Stimulated activated CD4-positive, alpha-beta T cell treated with anti-CD3 and anti-CD28 coated beads, Interleukin-4, amount 100 ng/mL, for 48 hours (primary cell): ENCODE data around the gene MAPK11.

Experiments used
- DNase-seq, 2 donors: peaks; one replicate each; pipeline ENCODE4 v3.0.0-alpha.2; 2020; ENCODE audit warnings: low read depth in 2 of 2

Gene MAPK11

DNA sequence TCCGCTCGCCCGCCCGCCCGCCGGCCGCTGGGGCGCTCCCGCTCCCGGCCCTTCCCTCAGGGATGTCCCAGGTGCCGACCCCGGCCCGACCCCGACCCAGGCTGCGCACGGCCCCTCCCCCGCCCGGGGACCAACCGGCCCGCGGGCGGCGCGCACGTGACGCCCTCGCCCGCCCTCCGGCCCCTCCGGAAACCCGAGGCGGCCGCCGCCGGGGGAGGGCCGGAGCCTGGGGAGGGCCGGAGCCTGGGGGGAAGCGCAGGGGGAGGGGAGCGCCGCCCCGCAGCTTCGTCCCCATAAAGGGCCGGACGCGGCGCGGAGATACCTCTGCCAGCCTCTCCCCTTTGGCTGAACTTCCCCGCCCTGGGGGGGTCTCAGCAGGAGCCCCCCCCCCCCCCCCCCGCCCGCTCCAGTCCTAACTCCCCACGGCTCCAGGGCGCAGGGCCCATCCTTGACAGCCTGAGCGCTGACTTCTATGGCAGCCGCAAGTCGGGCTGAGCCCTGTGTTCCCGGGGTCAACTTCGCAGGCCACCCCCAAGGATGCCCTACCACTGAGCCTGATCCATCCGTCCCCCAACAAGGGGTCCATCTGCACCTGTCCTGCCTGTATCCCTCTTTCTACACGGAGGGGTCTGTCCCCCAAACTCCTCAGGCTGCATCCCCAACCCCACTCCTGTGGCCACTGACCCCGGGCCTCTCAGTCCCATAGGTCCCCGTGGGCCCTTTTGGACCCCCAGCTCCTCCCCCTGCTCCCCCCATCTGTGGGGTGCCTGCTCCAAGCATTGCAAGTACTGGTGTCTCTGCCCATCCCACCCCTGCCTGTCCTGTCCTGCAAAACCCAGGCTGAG is 8.3 kb downstream of the MAPK11 start, which contains the start of gene MAPK12:
TSS of gene MAPK12 (minus strand) at position 69 of the 845 bp plus-strand sequence. CDS start 174 bp downstream, outside the sequence.
- DNase-seq = no peak

DNA sequence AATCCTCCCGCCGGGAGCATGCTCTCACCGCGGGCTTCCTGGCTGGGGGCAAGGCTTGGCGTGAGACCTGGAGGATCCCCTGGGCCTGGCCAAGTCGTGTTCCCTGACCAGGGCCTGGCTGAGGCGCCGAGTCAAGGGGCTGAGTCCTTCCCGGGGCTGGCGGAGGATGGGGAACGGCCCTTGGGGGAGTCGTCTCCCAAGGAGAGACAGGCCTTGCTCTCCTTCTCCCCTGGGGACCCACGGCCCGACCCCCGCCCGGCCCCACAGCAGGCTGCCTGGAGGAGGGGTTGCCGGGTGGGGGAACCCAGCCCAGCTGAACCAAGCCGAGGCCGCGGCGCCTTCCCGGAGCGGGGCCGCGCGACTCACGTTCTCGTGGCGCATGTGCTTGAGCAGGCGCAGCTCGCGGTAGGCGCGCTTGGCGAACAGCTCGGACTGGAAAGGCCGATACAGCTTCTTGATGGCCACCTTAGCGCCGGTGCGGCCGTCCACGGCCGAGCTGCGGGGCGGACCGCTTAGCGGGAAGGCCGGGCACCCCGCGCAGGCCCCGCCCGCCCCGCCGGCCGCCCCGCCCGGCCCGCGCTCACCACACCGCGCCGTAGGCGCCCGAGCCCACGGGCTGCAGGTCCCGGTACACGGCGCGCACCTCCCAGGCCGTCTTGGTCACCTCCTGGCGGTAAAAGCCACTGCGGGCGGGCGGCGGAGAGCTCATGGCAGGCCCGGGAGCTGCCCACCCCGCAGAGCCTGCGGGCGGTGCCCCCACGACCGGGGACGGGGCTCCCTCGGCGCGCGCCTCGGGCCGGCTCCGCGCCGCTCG is 9.2 kb downstream of the MAPK11 start:
- DNase-seq = peak in 1 of 2 donors; percentile 48

DNA sequence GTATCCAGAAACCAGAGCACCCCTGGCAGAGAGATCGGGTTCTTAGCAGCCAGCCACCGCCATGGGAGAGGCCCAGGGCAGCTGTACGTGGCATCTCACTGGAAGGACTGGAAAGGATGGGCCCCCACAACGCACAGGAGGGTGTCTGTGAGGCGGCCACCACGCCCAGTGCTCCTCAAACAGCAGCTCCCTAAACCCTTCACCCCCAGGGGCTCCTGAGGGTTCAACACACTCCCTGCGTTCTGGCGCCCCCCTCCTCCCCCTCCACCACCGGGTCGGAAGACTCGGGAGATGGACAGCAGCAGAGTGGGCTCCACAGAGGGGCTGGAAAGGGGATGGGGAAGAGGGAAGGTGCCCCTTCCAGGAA is 9.8 kb downstream of the MAPK11 start:
- no peak for DNase-seq

DNA sequence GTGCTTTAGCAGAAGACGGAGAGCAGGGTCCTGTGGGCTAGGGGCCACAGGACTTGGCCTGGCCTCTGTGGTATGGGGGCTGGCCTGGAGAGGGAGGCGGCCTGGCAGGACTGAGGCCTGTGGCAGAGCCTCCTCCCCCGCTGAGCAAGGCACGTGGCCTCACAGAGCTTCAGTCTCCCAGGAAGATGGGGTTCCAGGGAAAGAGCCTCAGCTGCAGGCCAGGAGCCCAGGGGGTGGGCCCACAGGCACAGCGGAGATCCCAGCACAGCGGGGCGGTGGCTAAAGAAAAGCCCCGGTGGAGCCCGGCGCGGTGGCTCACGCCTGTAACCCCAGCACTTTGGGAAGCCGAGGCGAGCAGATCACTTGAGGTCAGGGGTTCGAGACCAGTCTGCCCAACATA is 10.9 kb downstream of the MAPK11 start:
- DNase-seq = no peak

DNA sequence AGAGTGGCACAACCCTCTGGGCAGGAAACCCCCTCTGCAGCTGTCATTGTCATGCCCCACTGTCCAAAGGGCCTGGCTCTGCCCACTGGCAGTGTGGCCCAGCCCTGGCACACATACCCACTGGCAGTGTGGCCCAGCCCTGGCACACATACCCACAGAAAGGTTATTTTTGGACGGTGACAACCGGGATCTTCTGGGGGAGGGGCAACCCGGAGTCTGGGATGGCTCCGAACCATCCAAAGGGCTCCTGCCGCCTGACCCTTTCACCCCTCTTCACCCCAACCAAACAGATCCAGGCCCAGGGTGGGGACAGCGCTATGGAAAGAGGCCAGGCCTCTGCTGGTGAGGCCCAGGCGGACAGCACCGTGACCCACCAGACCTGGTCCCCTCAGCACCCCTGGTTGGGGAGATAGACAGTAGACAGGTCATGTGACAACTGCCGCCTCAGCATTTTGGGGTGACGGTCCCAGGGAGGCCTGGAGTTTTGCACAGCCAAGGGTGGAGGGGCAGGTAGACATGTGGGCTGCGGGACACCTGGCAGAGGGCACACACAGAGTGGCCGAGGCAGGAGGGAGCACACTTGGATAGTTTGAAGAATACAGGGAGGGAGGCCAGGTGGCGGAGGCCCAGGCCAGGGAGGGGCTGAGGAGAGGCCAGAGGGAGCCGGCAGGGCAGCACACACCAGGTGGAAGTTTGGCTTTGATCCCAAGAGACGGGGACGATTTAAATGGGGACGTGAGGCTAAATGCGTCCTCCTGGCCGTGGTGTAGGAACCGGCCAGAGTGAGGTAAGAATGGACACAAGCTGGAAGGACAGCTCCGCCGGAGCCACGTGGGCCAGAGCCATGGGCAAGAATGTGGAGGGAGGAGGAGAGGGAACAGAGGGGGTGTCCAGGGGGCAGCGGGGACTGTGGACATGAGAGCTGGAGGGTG is 11.6 kb downstream of the MAPK11 start:
- no peak for DNase-seq

GRCh38 chr22:50257451-50258360 is 12.5 kb downstream of the MAPK11 start:
- no peak for DNase-seq

DNA sequence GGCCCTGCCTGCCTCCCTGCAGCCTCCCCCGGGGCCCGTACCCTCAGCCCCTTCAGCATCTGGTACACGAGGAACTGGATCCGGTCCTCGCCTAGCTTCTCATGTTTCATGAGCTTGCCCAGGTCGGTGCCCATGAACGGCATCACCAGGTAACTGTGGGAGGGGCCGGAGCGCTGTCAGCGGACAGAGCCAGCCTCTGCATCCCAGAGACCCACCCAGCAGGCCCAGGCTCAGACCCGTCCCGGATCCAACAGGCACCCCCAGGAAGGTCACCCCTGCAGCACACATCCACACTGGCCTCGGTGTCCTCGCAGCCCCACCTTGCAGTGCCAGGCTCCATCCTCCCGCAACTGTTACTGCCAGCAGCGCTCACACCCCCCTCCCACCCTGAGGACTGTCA is 13.1 kb downstream of the MAPK11 start:
- DNase-seq = no peak

- no peak for DNase-seq
Observed at GRCh38 chr22:50256258-50256862, 13.8 kb downstream of the MAPK11 start.

DNA sequence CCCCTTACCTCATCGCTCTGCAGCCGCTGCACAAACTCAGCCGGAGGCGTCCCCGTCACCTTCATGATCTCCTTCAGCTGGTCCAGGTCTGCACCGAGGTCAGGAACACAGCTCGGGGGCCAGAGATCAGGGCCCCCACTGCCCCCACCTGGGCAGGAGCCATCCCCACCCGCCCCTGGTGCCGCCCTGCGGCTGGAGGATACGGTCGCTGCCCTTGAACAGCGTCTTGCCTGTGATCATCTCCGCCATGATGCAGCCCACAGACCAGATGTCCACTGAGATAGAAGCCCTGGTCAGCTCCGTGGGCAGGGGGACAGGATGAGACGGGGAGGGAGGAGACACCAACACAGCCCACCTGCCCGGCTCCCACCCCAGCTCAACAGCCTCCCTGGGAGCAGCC is 14.6 kb downstream of the MAPK11 start:
- no peak for DNase-seq

DNA sequence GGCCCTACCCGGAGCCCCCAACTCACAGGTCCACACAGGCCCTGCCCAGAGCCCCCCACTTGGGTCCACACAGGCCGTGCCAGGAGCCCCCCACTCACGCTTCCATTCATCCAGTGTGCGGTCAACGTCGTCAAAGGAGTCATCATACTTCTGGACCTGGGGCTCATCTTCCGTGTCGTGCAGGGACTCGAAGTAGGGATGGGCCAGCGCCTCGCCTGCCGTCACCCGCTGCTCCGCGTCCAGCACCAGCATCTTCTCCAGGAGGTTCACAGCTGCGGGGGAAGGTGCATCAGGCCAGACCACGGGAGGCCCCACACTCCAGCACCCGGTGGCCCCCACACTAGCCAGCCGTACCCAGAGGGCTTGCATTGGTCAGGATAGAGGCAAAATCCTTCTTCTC is 15.1 kb downstream of the MAPK11 start:
- no peak for DNase-seq

DNA sequence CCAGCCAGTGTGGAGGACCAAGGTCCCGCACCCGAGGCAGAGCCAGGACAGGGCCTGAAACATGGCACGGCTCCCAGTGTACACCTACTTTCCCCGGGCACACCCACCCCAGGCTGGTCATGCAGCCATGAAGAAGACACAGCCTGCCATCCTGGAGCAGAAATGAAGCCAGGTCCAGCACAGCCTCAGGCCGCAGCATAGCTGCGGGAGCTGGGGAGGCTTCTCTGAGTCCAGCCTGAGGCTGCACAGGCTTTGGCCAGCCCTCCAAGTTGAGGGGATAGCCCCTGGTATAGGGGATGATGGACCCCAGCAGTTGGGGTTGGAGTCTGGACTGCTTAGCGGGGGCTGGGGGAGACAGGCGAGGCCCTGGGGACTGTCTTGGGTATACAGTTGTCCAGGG is 16.2 kb downstream of the MAPK11 start:
- no peak for DNase-seq

- DNase-seq = no peak
Observed at GRCh38 chr22:50253046-50253915, 16.9 kb downstream of the MAPK11 start.

DNA sequence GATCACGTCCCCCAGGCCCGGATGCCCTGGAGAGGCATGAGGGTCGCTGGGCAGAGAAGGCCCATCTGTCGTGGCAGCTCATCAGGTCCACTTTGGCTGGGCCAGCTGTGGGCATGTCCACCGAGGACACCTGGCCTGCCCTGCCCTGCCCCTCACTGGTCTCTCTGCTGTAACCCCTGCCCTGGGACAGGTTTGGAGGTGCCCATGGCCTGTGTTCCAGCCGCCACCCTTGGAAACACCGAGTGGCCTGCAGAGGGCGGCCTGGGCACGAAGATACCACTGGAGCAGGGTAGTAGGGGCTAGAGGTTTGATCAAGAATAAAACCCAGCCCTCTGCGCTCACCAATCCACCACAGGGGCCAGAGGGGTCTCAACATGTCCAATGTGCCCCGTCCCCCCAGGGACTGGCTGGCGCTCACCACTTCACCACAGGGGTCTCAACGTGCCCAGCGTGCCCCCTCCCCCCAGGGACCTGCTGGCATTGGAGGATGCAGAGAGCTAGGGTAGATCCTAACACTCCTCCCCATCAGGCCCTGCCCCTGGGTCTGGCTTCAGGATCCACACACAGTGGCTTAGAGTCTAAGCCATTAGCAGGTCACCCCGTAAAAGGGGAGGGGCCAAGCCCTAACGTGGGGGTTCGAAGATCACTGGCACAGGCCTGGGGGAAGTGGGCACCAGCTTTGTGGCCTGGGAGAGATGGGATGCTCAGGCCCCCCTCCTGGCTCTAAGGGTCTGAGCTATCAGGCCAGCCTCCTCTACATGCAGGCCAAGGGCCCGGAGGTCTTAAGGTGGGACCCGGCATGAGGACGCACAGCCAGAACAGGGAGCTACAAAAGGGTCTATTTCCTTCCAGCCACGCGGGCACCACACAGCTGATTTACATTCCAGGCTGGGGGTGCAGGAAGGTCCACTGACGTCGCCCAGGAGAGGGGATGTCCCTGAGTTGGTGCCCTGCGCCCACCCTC is 17.8 kb downstream of the MAPK11 start:
- DNase-seq = peak; percentile 58 to 60

DNA sequence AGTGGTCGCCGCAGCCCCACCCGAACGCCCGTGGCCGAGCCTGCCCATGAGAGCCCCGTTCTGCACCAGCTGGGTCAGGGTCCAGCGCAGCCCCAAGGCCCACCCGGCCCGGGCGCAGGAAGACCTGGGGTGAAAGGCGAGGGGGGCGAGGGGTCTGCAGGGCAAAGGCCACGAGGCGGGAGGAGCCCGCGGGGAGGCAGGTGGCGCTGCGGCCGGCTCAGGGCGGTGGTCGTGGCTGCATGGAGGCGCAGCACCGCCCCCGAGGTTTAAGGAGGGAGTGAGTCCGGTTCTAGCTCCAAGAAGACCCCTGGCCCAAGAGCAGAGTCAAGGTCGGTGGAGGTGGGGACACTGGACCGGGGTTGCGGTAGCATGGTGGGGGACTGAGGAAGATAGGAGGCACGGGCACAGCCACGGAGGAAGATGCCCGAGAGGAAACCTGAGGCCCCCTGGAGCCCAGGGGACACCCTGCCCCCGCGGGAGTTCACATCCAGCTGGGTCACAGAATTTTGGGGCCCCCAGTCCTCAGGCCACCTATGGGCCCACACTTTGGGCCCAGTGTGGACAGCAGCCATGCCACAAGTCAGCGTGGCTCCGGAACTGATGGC is 18.6 kb downstream of the MAPK11 start:
- DNase-seq = no peak

DNA sequence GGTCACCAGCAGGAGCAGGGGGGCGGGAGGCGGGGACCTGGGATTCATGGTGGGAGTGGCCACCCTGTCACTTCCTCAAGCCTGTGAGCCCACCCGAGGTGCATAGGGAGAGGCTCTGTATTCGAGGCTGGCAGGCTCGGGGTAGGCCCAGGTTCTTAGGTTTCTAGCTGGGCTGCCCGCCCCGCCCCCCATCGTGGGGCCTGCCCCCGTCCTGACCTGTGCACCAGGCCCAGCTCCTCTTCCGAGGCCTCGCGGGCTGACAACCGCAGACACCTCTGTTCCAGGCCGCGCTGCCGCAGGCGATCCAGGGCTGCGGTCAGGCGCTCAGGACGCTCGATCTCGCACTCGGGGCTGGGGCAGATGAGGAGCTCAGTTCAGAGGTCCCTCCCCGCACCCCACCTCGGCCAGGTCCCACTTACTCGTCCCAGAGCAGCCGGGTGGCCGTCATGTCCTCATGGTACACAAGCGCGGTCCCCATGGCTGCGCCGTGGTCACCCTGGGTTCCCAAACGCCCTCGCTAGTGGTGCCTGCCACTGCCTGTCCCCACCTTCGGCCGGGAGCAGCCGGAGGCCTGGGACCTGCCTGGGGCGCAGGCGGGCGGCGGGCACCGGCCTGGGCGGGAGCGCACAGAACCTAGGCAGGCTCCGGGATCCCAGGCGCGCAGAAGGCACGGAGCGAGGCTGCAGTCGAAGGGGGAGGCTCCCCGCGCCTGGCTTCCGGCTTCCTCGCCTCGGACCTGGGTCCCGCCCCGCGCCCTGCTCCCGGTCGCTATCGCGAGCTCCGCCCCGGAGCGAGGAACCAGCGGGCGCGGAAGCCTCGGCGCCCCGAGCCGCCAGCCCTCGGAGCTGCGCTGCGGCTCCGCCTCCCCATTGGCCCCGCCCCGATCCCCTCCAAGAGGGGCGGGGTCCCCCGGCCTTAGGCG is 19.4 kb downstream of the MAPK11 start, which contains the start of gene HDAC10:
TSS of gene HDAC10 (minus strand) at position 711 of the 922 bp plus-strand sequence. CDS start at position 478, 233 bp downstream.
- DNase-seq = peak; percentile 79 to 81

- no peak for DNase-seq
Observed at GRCh38 chr22:50250249-50250554, 20.0 kb downstream of the MAPK11 start.
